Keratinocyte (primary cell): ENCODE data around the gene PLA2G2F.

Experiments used
- EZH2 ChIP-seq: IDR thresholded peaks from one replicate; pipeline ENCODE4 v1.6.1; 2012; ENCODE audit warnings: inconsistent platforms, mild to moderate bottlenecking, low read length, moderate library complexity
- TF ChIP-seq, protein P1 (sequence below), 3 experiments: IDR thresholded peaks in 1 of 3; conservative IDR thresholded peaks in 1 of 3; optimal IDR thresholded peaks in 1 of 3; 2 replicates in 2 of 3; 3 replicates in 1 of 3; pipeline versions ENCODE3 to v1.5.1; 2011; ENCODE audit warnings: low read length in 3 of 3, mild to moderate bottlenecking in 3 of 3, moderate library complexity in 2 of 3, control low read depth in 1 of 3, inconsistent platforms in 1 of 3; ENCODE audit not compliant: insufficient read depth in 2 of 3; ENCODE audit errors: extremely low read depth in 1 of 3

DNA sequence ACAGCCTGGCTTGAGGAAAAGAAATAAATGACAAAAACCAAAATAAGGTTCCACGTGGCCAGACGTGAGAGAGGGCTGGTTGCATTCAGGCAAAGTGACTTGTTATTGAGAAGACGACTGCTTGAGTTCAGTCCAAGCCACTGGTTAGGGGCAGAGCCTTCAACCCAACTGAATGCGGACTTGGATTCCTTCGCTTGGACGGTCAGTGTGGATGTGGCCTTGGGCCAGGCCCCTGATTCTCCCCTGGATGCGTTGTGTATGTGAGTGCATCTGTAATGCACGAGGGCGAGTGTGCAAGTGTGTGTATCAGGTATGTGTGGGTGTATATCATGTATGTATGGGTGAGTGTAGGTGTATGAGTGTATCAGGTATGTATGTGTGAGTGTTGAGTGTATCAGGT is 1.9 kb downstream of the PLA2G2F start:
- TF ChIP-seq, protein P1, sequence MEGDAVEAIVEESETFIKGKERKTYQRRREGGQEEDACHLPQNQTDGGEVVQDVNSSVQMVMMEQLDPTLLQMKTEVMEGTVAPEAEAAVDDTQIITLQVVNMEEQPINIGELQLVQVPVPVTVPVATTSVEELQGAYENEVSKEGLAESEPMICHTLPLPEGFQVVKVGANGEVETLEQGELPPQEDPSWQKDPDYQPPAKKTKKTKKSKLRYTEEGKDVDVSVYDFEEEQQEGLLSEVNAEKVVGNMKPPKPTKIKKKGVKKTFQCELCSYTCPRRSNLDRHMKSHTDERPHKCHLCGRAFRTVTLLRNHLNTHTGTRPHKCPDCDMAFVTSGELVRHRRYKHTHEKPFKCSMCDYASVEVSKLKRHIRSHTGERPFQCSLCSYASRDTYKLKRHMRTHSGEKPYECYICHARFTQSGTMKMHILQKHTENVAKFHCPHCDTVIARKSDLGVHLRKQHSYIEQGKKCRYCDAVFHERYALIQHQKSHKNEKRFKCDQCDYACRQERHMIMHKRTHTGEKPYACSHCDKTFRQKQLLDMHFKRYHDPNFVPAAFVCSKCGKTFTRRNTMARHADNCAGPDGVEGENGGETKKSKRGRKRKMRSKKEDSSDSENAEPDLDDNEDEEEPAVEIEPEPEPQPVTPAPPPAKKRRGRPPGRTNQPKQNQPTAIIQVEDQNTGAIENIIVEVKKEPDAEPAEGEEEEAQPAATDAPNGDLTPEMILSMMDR (optimal IDR thresholded peaks at IDR 0.05 in 1 of 3, IDR thresholded peaks at IDR 0.05 in 1 of 3, conservative IDR thresholded peaks at IDR 0.05 in 1 of 3; ENCODE audit: extremely low read depth in 1 of 3, insufficient read depth in 2 of 3, low read length in 3 of 3), result no peak
- TF ChIP-seq EZH2, result no peak
